GM21367 (cell line): ENCODE results near the gene BUB1B.

Experiments
- ATAC-seq: cut with Tn5 transposase; IDR thresholded peaks from one replicate; pipeline ENCODE4 v1.9.1; 2021; ENCODE audit not compliant: unreplicated experiment

The BUB1B gene

GRCh38 chr15:40239404-40239692 is 78.5 kb downstream of the BUB1B start:
- ATAC-seq = no peak

- no peak for ATAC-seq
Measured at GRCh38 chr15:40239693-40240618, 79.1 kb downstream of the BUB1B start.

- no peak for ATAC-seq
Measured at GRCh38 chr15:40240619-40241221, 79.9 kb downstream of the BUB1B start.

- no peak for ATAC-seq
Measured at GRCh38 chr15:40241269-40242212, 80.7 kb downstream of the BUB1B start.

- ATAC-seq = no peak
Measured at GRCh38 chr15:40242213-40242599, 81.3 kb downstream of the BUB1B start.

GRCh38 chr15:40242601-40243000 is 81.7 kb downstream of the BUB1B start:
- no peak for ATAC-seq

GRCh38 chr15:40243126-40243810 is 82.4 kb downstream of the BUB1B start:
- ATAC-seq = no peak

- no peak for ATAC-seq
Measured at GRCh38 chr15:40244961-40245523, 84.2 kb downstream of the BUB1B start.

- ATAC-seq = no peak
Measured at GRCh38 chr15:40245666-40246450, 85.0 kb downstream of the BUB1B start.

- ATAC-seq = no peak
Measured at GRCh38 chr15:40246496-40247280, 85.8 kb downstream of the BUB1B start.

GRCh38 chr15:40247406-40247971 is 86.6 kb downstream of the BUB1B start:
- no peak for ATAC-seq

GRCh38 chr15:40248006-40248783 is 87.3 kb downstream of the BUB1B start:
- no peak for ATAC-seq

GRCh38 chr15:40249477-40250303 is 88.8 kb downstream of the BUB1B start:
- no peak for ATAC-seq

- no peak for ATAC-seq
Measured at GRCh38 chr15:40250304-40250656, 89.4 kb downstream of the BUB1B start.

- ATAC-seq = no peak
Measured at GRCh38 chr15:40250771-40251483, 90.1 kb downstream of the BUB1B start.

- no peak for ATAC-seq
Measured at GRCh38 chr15:40251486-40252140, 90.7 kb downstream of the BUB1B start.
